Mesendoderm (in vitro differentiated cells): ENCODE results near the gene TIMM13.
A peak's percentile ranks its signal among the peaks of the same experiment; 100 is the strongest.
"Not testable (repeated sequence)": the region's sequence is repeated elsewhere in the genome, so short reads cannot be mapped to it uniquely, and the experiment has no call there.

Experiments used
- DNase-seq: peaks from one replicate; pipeline ENCODE4 v3.0.0; 2013
- H2AK5ac ChIP-seq: 2 replicates; pipeline ENCODE4 v1.6.1; 2013; ENCODE audit warnings: low read length, inconsistent platforms
- H2BK120ac ChIP-seq: 2 replicates; pipeline ENCODE4 v1.6.1; 2013; ENCODE audit warnings: low read depth, mild to moderate bottlenecking, low read length, moderate library complexity, mixed read lengths
- H2BK15ac ChIP-seq: replicated peaks from 2 replicates; pipeline ENCODE4 v1.6.1; 2013; ENCODE audit warnings: low read depth, mild to moderate bottlenecking, moderate library complexity
- H2BK5ac ChIP-seq: 2 replicates; pipeline ENCODE4 v1.6.1; 2013; ENCODE audit warnings: low read length, inconsistent platforms
- H3K18ac ChIP-seq: 2 replicates; pipeline ENCODE4 v1.6.1; 2013; ENCODE audit warnings: mild to moderate bottlenecking, low read length, mixed read lengths
- H3K23ac ChIP-seq: one replicate; pipeline ENCODE4 v1.6.1; 2013; ENCODE audit warnings: low read length
- H3K27ac ChIP-seq: 2 replicates; pipeline ENCODE4 v1.5.1; 2013; ENCODE audit warnings: low read depth, mild to moderate bottlenecking, inconsistent platforms, low read length, moderate library complexity
- H3K27me3 ChIP-seq: 2 replicates; pipeline ENCODE4 v1.6.1; 2013; ENCODE audit warnings: low read length, control low read depth, mild to moderate bottlenecking, inconsistent platforms; ENCODE audit not compliant: insufficient read depth, poor library complexity
- H3K36me3 ChIP-seq: 2 replicates; pipeline ENCODE4 v1.6.1; 2013; ENCODE audit warnings: low read length, inconsistent platforms; ENCODE audit not compliant: control insufficient read depth, insufficient read depth
- H3K4ac ChIP-seq: one replicate; pipeline ENCODE4 v1.6.1; 2013; ENCODE audit warnings: low read depth, mild to moderate bottlenecking, low read length, moderate library complexity
- H3K4me1 ChIP-seq: 2 replicates; pipeline ENCODE4 v1.6.1; 2013; ENCODE audit warnings: low read depth, low read length, inconsistent platforms; ENCODE audit not compliant: control insufficient read depth
- H3K4me2 ChIP-seq: 2 replicates; pipeline ENCODE4 v1.6.1; 2013; ENCODE audit warnings: low read length
- H3K4me3 ChIP-seq: 2 replicates; pipeline ENCODE4 v1.5.1; 2013; ENCODE audit warnings: mild to moderate bottlenecking, low read length
- H3K56ac ChIP-seq: one replicate; pipeline ENCODE4 v1.6.1; 2013; ENCODE audit warnings: low read length
- H3K79me1 ChIP-seq: 2 replicates; pipeline ENCODE4 v1.6.1; 2013; ENCODE audit warnings: low read length, inconsistent platforms
- H3K79me2 ChIP-seq: 2 replicates; pipeline ENCODE4 v1.6.1; 2013; ENCODE audit warnings: mild to moderate bottlenecking, low read length; ENCODE audit not compliant: control insufficient read depth, insufficient read depth
- H3K9ac ChIP-seq: 2 replicates; pipeline ENCODE4 v1.6.1; 2013; ENCODE audit warnings: low read length, inconsistent platforms
- H4K5ac ChIP-seq: one replicate; pipeline ENCODE4 v1.6.1; 2013; ENCODE audit warnings: low read length
- H4K8ac ChIP-seq: one replicate; pipeline ENCODE4 v1.6.1; 2013; ENCODE audit warnings: low read depth, mild to moderate bottlenecking, control low read depth, low read length, moderate library complexity
- WGBS: extraction: QIAGEN DNeasy Blood & Tissue Kit; methylation state at CpG from one replicate; pipeline ENCODE4 v1.1.7; 2013; ENCODE audit warnings: low lambda C conversion rate, missing lambda C conversion rate; ENCODE audit not compliant: insufficient coverage; ENCODE audit errors: extremely low coverage; 5-methylcytosine and 5-hydroxymethylcytosine counted together

Gene TIMM13

GRCh38 chr19:2463694-2464093 lies 36.3 kb upstream of the TIMM13 start:
- H3K27me3 ChIP-seq, H3K4ac ChIP-seq, H2BK15ac ChIP-seq, H2AK5ac ChIP-seq, H4K8ac ChIP-seq, H3K4me1 ChIP-seq, H3K79me1 ChIP-seq, H3K27ac ChIP-seq, H3K36me3 ChIP-seq, H3K79me2 ChIP-seq, H3K23ac ChIP-seq, DNase-seq, H3K4me2 ChIP-seq, H3K4me3 ChIP-seq, H2BK5ac ChIP-seq, H4K5ac ChIP-seq, H3K9ac ChIP-seq: not testable (repeated sequence)
- Histone ChIP-seq H2BK120ac (peak overlapping the region; percentile 17), H3K56ac (peak overlapping the region; percentile 3), H3K18ac (peak overlapping the region; percentile 39)
- WGBS: no CpG with 5 or more reads among the region's 5 CpGs

GRCh38 chr19:2462635-2463421 lies 35.4 kb upstream of the TIMM13 start:
- Histone ChIP-seq H2BK5ac (no peak overlapping the region), H2BK120ac (peak overlapping the region; percentile 17), H3K27ac (peak overlapping the region; percentile 70), H3K79me1 (no peaks in the 10 kb centered on the region), H3K23ac (peak overlapping the region; percentile 72), H3K18ac (peak overlapping the region; percentile 84), H3K4me2 (peak overlapping the region; percentile 68), H3K27me3 (no peaks in the 10 kb centered on the region), H4K8ac (no peak overlapping the region), H3K4me3 (peak overlapping the region; percentile 38), H3K9ac (peak overlapping the region; percentile 68), H2AK5ac (no peak overlapping the region), H3K79me2 (no peaks in the 10 kb centered on the region), H3K36me3 (no peaks in the 10 kb centered on the region), H3K56ac (peak overlapping the region; percentile 83), H2BK15ac (no peak overlapping the region), H3K4me1 (no peaks in the 10 kb centered on the region), H4K5ac (no peak overlapping the region), H3K4ac (peak overlapping the region; percentile 89)
- DNase-seq: peak; percentile 100
- no CpG with 5 or more reads among the region's 46 CpGs for WGBS

- H3K4me1 ChIP-seq: no peaks in the 10 kb centered on the region
- no peaks in the 10 kb centered on the region for H3K36me3 ChIP-seq
- H3K23ac ChIP-seq: peak overlapping the region; percentile 72
- H3K9ac ChIP-seq: peak overlapping the region; percentile 68
- DNase-seq: peak; percentile 80
- H3K4me3 ChIP-seq: peak overlapping the region; percentile 38
- no peak overlapping the region for H2BK15ac ChIP-seq
- no peaks in the 10 kb centered on the region for H3K27me3 ChIP-seq
- peak overlapping the region; percentile 89 for H3K4ac ChIP-seq
- peak overlapping the region; percentile 23 for H3K27ac ChIP-seq
- no peak overlapping the region for H2BK120ac ChIP-seq
- H2BK5ac ChIP-seq: no peak overlapping the region
- H3K56ac ChIP-seq: peak overlapping the region; percentile 83
- peak overlapping the region; percentile 68 for H3K4me2 ChIP-seq
- no peak overlapping the region for H4K8ac ChIP-seq
- no peaks in the 10 kb centered on the region for H3K79me2 ChIP-seq
- H3K18ac ChIP-seq: peak overlapping the region; percentile 84
- H3K79me1 ChIP-seq: no peaks in the 10 kb centered on the region
- H2AK5ac ChIP-seq: no peak overlapping the region
- no CpG with 5 or more reads among the region's 62 CpGs for WGBS
- no peak overlapping the region for H4K5ac ChIP-seq
Measured at GRCh38 chr19:2461751-2462634, 34.6 kb upstream of the TIMM13 start.

GRCh38 chr19:2460245-2460644 lies 32.9 kb upstream of the TIMM13 start:
- Histone ChIP-seq H3K27me3 (no peaks in the 10 kb centered on the region), H3K56ac (no peak overlapping the region), H3K4me1 (no peaks in the 10 kb centered on the region), H2BK15ac (no peak overlapping the region), H3K23ac (no peak overlapping the region), H2BK120ac (no peak overlapping the region), H3K4me2 (no peak overlapping the region), H4K5ac (no peak overlapping the region), H4K8ac (no peak overlapping the region), H3K4ac (no peak overlapping the region), H3K18ac (no peak overlapping the region), H3K9ac (no peak overlapping the region), H3K36me3 (no peaks in the 10 kb centered on the region), H2AK5ac (no peak overlapping the region), H3K27ac (no peak overlapping the region), H2BK5ac (no peak overlapping the region), H3K79me1 (no peaks in the 10 kb centered on the region), H3K79me2 (peaks cover 15% of the 10 kb centered on the region), H3K4me3 (no peak overlapping the region)
- no CpG with 5 or more reads among the region's 1 CpG for whole genome bisulfite sequencing
- DNase-seq: no peak

GRCh38 chr19:2458776-2459175 lies 31.4 kb upstream of the TIMM13 start:
- not testable (repeated sequence) for H3K4me2 ChIP-seq, H3K27me3 ChIP-seq, H3K56ac ChIP-seq, H3K36me3 ChIP-seq, DNase-seq, H2BK5ac ChIP-seq, H3K79me1 ChIP-seq, H3K23ac ChIP-seq, H2BK15ac ChIP-seq, H3K4ac ChIP-seq, H2AK5ac ChIP-seq, H3K9ac ChIP-seq, H4K8ac ChIP-seq, H3K4me1 ChIP-seq, H4K5ac ChIP-seq, H3K18ac ChIP-seq, H3K4me3 ChIP-seq, H2BK120ac ChIP-seq, H3K27ac ChIP-seq
- WGBS: no CpG with 5 or more reads among the region's 10 CpGs
- H3K79me2 ChIP-seq: peaks cover 29% of the 10 kb centered on the region
